Measurements from ENCODE around the gene PTCRA.

The PTCRA gene

DNA sequence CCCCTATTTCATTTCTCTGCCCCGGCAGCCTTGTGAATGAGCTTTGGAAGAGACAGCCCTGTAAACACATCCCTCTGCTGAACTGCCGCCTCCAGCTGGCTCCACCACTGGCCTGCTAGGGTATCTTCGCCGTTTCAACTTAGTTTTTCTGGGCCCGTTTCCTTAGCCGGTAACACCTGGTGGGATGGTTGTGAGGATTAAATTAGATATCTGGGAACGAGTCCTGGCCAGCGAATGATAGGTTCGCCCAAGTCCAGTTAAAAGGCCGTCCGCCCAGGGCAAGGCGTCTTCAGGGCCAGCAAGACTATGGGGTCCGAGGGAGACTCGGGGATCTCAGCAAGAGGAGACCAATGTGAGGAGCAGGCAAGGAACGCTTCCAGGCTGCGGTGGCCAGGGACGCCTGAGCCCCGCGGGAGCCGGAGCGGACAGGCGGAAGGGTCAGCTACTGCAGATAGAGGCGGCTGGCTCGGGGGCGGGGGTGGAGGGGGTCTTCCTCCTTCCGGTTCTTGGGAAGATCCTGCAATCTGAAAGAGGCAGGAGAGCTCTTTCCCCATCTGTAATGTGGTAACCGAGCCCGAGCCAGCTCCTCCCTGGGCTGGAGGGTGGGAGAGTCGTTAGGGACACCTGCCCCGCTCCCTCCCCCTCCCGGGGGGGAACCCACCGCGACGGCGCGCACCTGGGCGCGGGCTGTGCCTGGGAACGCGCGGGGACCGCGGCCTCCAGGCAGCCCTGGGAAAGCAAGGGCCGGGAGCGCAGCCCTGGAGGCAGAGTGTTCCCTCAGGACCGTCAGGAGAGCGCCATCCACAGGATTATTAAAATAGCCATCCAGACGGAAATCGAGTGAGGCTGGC, 4.5 kb upstream of the PTCRA start:
- H3K4me3 ChIP-seq (ENCODE audit: low read depth, low read length) = no peak overlapping the region

DNA sequence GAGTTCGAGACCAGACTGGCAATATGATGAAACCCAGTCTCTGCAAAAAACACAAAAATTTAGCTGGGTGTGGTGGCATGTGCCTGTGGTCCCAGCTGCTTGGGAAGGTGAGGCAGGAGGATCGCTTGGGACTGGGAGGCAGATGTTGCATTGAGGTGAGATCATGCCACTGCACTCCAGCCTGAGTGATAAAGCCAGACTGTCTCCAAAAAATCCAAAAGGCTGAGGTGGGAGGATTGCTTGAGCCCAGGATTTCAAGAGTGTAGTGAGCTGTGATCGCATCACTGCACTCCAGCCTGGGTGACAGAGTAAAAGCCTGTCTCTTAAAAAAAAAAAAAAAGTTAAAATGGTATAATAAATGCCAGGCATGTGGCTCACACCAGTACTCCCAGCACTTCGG, 1.3 kb upstream of the PTCRA start:
- no peak for TF ChIP-seq CTCF (IDR thresholded peaks at IDR 0.05; ENCODE audit: borderline replicate concordance, insufficient read depth, low read depth, low read length)
- no peak overlapping the region for H3K4me3 ChIP-seq (ENCODE audit: low read depth, low read length)

More for the DNA sequence above, 4.5 kb upstream of the PTCRA start:
- no peak for TF ChIP-seq CTCF (IDR thresholded peaks at IDR 0.05; ENCODE audit: borderline replicate concordance, insufficient read depth, low read depth, low read length)

DNA sequence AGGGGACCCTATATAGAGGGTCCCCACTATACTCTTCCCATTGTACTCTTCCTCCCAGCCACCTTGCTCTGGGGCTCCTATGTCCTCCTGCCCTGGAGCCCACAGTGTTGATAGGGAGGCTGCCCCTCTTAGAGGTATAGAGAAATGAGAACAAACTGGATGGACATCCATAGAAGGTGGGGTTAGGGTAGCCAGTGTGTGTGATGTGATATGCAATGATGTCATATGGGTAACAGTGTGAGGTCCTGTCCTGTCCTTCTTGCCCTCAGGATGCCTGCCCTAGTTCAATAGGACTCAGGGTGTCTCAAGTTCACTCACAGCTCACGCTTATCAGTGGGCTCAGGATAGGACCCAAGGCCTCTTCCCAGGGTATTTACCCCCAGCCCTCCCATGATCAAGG, 435 bp downstream of the PTCRA start:
- H3K4me3 ChIP-seq (ENCODE audit: low read depth, low read length) = no peak overlapping the region
- no peak for TF ChIP-seq CTCF (IDR thresholded peaks at IDR 0.05; ENCODE audit: borderline replicate concordance, insufficient read depth, low read depth, low read length)

- TF ChIP-seq CTCF (IDR thresholded peaks at IDR 0.05; ENCODE audit: borderline replicate concordance, insufficient read depth, low read depth, low read length) = no peak
Observed at GRCh38 chr6:42921801-42922200, 5.9 kb downstream of the PTCRA start.

DNA sequence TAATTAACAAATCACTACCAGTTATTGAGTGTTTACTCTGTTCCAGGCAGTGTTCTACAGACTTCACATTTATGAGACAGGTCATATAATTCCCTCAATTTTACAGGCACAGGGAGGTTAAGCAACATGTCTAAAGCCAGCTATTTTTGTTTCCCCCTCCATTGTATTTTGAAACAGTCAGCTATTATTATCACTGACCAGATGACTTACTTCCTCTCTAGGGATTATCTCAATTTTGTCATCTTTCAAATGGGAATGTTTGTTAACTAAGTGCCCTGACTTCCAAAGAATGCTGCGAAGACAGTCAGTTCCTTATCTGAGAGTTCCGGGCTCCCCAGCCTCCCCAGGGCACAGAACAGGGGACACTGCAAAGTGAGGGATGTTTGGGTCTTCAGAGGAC, 7.8 kb downstream of the PTCRA start:
- TF ChIP-seq CTCF (IDR thresholded peaks at IDR 0.05; ENCODE audit: borderline replicate concordance, insufficient read depth, low read depth, low read length) = no peak
- no peak overlapping the region for H3K4me3 ChIP-seq (ENCODE audit: low read depth, low read length)

More at GRCh38 chr6:42921801-42922200, 5.9 kb downstream of the PTCRA start:
- no peak overlapping the region for H3K4me3 ChIP-seq (ENCODE audit: low read depth, low read length)

GRCh38 chr6:42925248-42925857, 9.5 kb downstream of the PTCRA start:
- no peak overlapping the region for H3K4me3 ChIP-seq (ENCODE audit: low read depth, low read length)
- no peak for TF ChIP-seq CTCF (IDR thresholded peaks at IDR 0.05; ENCODE audit: borderline replicate concordance, insufficient read depth, low read depth, low read length)

All from GM12875 (cell line).